Panc1 (cell line): ENCODE data around the gene KCNJ5. TPM values are rescaled to one million over a fixed set of nuclear protein-coding genes. Genes with fewer than 3 reads are reported as not detected.

Experiments used
- ATAC-seq: fragments of 200-7000 bp; cut with Tn5 transposase; 2 replicates; pipeline ENCODE4 v1.9.1; 2020; ENCODE audit warnings: mild to moderate bottlenecking, moderate library complexity
- BruUV-seq: library from RNA; stranded (reverse); fragments of 400-500 nt; replicated peaks from 2 replicates; lab custom pipeline; 2021; lab: Mats Ljungman, UMichigan
- CTCF ChIA-PET: fragments of 300-600 bp; sonication (Branson Sonifier 250); formaldehyde crosslinking; loops from one replicate; lab custom pipeline; 2022; ENCODE audit warnings: antibody characterized with exemption; lab: Charles Lee
- POLR2A ChIA-PET: fragments of 300-600 bp; sonication (Branson Sonifier 250); formaldehyde crosslinking; loops from one replicate; lab custom pipeline; 2022; ENCODE audit warnings: antibody characterized with exemption; lab: Charles Lee
- DNase-seq: peaks from one replicate; pipeline ENCODE4 v3.0.0-alpha.2; 2010; ENCODE audit warnings: low read depth, low spot score
- H3K27ac ChIP-seq: 2 replicates; pipeline ENCODE4 v1.5.1; 2011; ENCODE audit warnings: mild to moderate bottlenecking, low read length, inconsistent platforms
- H3K27me3 ChIP-seq: fragments of 200-500 bp; sonication (Bioruptor generic); 2 replicates; pipeline ENCODE4 v1.6.0; 2014; ENCODE audit warnings: low read length, inconsistent platforms; ENCODE audit not compliant: control insufficient read depth, insufficient read depth
- H3K36me3 ChIP-seq: fragments of 200-500 bp; sonication (Bioruptor generic); 2 replicates; pipeline ENCODE4 v1.5.1; 2014; ENCODE audit warnings: inconsistent platforms, mild to moderate bottlenecking, low read length, moderate library complexity; ENCODE audit not compliant: control insufficient read depth, insufficient read depth
- H3K4me1 ChIP-seq: 2 replicates; pipeline ENCODE4 v1.5.1; 2011; ENCODE audit warnings: inconsistent platforms, mild to moderate bottlenecking, low read length, moderate library complexity; ENCODE audit not compliant: control insufficient read depth, insufficient read depth
- H3K4me3 ChIP-seq, 2 experiments: 2 replicates each; pipeline ENCODE4 v1.5.1; 2011 to 2012; ENCODE audit warnings: low read depth in 2 of 2, low read length in 2 of 2, mild to moderate bottlenecking in 2 of 2, inconsistent platforms in 1 of 2, moderate library complexity in 1 of 2
- H3K9me3 ChIP-seq: fragments of 200-500 bp; sonication (Bioruptor generic); 2 replicates; pipeline ENCODE4 v1.5.1; 2014; ENCODE audit warnings: low read depth, mild to moderate bottlenecking, inconsistent platforms, low read length, moderate library complexity; ENCODE audit not compliant: control insufficient read depth, insufficient read depth
- CTCF ChIP-seq: fragments of 450-650 bp; IDR thresholded peaks from 2 replicates; pipeline ENCODE4 v1.5.1; 2017; ENCODE audit warnings: mild to moderate bottlenecking
- POLR2AphosphoS5 ChIP-seq: IDR thresholded peaks from 2 replicates; pipeline ENCODE4 v1.6.1; 2012; ENCODE audit warnings: mild to moderate bottlenecking, low read depth, low read length, moderate library complexity
- REST ChIP-seq, 2 experiments: IDR thresholded peaks; 2 replicates each; pipeline ENCODE4 v1.6.1; 2011 to 2012; ENCODE audit warnings: low read depth in 2 of 2, control low read depth in 1 of 2, low read length in 1 of 2, mild to moderate bottlenecking in 1 of 2, moderate library complexity in 1 of 2; ENCODE audit not compliant: insufficient read depth in 1 of 2
- SIN3A ChIP-seq: IDR thresholded peaks from 2 replicates; pipeline ENCODE4 v1.6.1; 2012; ENCODE audit warnings: low read depth, mild to moderate bottlenecking, low read length, moderate library complexity, borderline replicate concordance; ENCODE audit not compliant: insufficient read depth
- TCF7L2 ChIP-seq: IDR thresholded peaks from 2 replicates; pipeline ENCODE4 v1.6.1; 2011; ENCODE audit warnings: mild to moderate bottlenecking, low read depth, low read length, inconsistent platforms
- in situ Hi-C: cut with HindIII; loops from 2 replicates; pipeline ENCODE4 v1.10.0; 2016; ENCODE audit warnings: low sequenced_read_pairs, low pct_unique_long_range_greater_than_20kb
- intact Hi-C: fragments of 100-400 bp; cut with micrococcal nuclease; formaldehyde crosslinking; loops from one replicate; pipeline ENCODE4 v1.10.0; 2022; ENCODE audit not compliant: unreplicated experiment
- total RNA-seq: library from RNA; stranded (reverse); gene quantifications from one replicate; pipeline ENCODE4 v1.2.1, GENCODE V29; 2021; ENCODE audit not compliant: unreplicated experiment

Gene KCNJ5
- total RNA-seq, 1 experiment from 2014 or later, result 0.28 TPM

DNA sequence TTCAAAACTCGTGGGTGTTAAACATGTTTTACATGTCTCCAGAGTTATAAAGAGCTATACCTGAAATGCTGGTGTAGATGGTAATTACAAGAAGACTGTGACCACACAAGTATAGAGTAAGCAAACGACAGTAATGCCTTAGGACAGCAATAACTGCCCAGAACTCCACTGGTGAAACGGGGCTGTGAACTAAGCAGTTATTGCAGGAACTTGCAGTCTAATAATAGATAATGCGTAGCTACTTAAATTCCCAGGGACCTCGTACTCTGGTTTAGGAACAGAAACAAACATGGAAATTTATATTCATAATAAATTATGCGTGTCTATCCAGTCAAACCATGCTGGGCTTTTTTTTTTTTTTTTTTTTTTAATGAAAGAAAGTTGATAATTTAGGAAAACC, 76.4 kb downstream of the KCNJ5 start:
- Histone ChIP-seq H3K27me3 (no peaks in the 10 kb centered on the region), H3K36me3 (peaks cover 15% of the 10 kb centered on the region; the same call in 1 of the 2 replicates), H3K27ac (no peak overlapping the region), H3K4me3 (no peak overlapping the region), H3K4me1 (no peaks in the 10 kb centered on the region), H3K9me3 (no peaks in the 10 kb centered on the region)
- intact Hi-C loops (no loop called here), in situ Hi-C loops (no loop called here)
- POLR2A ChIA-PET, result no interaction called here
- CTCF ChIA-PET, result no interaction called here
- BruUV-seq, result no TSS peak
- TF ChIP-seq TCF7L2, result no peak
- TF ChIP-seq POLR2AphosphoS5, result no peak
- TF ChIP-seq SIN3A, result no peak
- TF ChIP-seq CTCF, result no peak
- no peak for TF ChIP-seq REST (IDR thresholded peaks at IDR 0.05; ENCODE audit: insufficient read depth in 1 of 2, low read depth in 2 of 2, low read length in 1 of 2)
- no peak for DNase-seq
- no peak for ATAC-seq

DNA sequence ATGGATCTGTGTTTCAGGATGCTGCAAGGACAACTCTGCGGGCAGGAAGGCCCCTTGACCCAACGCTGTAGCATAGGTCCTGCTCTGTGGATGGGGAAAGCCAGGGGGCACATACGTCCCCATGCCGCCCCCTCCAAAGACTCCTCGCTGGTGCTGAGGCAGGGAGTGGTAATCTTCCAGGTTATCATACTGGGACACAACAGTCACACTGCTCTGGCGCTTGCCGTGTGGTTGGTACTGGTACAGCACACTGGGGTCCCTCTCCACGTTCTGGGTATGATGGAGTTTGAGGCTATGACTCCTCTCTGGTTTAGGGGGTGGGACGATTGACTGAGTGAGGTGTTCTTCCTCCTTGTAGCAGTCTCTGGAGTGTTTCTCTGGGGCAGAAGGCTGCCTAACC, 77.8 kb downstream of the KCNJ5 start:
- no TSS peak for BruUV-seq
- in situ Hi-C loops (no loop called here), intact Hi-C loops (no loop called here)
- POLR2A ChIA-PET, result no interaction called here
- H3K27ac ChIP-seq, result no peak overlapping the region
- no peaks in the 10 kb centered on the region for H3K9me3 ChIP-seq
- no peak for TF ChIP-seq REST (IDR thresholded peaks at IDR 0.05; ENCODE audit: insufficient read depth in 1 of 2, low read depth in 2 of 2, low read length in 1 of 2)
- no peak for TF ChIP-seq CTCF
- no peak for TF ChIP-seq SIN3A
- TF ChIP-seq POLR2AphosphoS5, result no peak
- TF ChIP-seq TCF7L2, result no peak
- ATAC-seq (peak; percentile 64), DNase-seq (no peak)
- H3K27me3 ChIP-seq, result no peaks in the 10 kb centered on the region
- H3K36me3 ChIP-seq, result peaks cover 17% of the 10 kb centered on the region; the same call in 1 of the 2 replicates
- no peaks in the 10 kb centered on the region for H3K4me1 ChIP-seq
- no peak overlapping the region for H3K4me3 ChIP-seq
- CTCF ChIA-PET, result no interaction called here

Other genes starting within 250 kb of the KCNJ5 start
- 1.5 TPM for gene FLI1, start 197.3 kb upstream of the KCNJ5 start, total RNA-seq
- gene KCNJ1, start 24.1 kb upstream of the KCNJ5 start, total RNA-seq, result not detected
- gene TP53AIP1, start 51.5 kb downstream of the KCNJ5 start, total RNA-seq, result 0.08 TPM